EH (cell line): Measurements from ENCODE around the gene ARL16.

Source experiments
- DNase-seq: peaks from one replicate; pipeline ENCODE4 v3.0.0-alpha.2; 2015; ENCODE audit warnings: low read depth

ARL16 gene

DNA sequence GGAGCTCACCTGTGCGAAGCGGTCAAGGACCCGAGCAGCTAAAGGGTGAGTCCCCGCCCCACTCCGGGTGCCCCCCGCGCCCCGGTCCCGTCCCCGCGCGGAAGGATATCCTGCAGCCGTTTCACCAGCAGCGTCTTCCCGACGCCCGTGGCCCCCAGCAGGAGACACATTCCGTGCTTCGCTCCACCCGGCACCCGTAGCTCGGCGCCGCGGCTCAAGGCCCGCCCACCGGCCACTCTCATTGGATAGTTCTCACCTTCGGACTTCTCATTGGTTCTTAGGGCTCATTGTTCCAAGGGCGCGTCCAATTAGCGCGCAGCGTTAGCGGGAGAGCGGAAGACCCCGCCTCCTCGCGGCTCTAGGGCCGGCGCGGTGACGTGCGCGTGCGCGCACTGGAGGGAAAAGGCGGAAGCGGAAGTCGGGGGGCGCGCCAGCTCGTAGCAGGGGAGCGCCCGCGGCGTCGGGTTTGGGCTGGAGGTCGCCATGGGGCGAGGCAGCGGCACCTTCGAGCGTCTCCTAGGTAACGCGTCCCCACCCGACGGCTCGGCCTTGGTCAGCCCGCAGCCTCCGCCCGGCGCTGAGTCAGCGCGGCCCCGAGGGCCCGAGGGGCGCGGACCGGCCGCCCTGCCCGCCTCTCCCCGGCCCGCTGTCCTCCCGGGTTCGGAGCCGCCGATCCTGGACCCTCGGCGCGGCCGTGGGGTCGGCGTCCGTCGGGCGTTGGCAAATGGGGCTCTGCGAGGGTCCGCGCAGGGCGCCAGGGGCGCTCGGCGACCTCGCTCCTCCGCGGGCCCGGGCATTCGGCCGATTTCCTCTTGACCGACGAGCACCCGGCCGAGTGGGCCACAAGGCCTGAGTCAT lies at the start of gene ARL16, which contains the start of gene HGS:
Gene ARL16, minus strand, starts transcription at position 214 of the 858 bp plus-strand sequence. Its CDS starts 44 bp downstream, at position 170.
Gene HGS, plus strand, starts transcription at position 428 of the 858 bp plus-strand sequence. Its CDS starts 56 bp downstream, at position 484.
- DNase-seq, result peak; percentile 98

DNA sequence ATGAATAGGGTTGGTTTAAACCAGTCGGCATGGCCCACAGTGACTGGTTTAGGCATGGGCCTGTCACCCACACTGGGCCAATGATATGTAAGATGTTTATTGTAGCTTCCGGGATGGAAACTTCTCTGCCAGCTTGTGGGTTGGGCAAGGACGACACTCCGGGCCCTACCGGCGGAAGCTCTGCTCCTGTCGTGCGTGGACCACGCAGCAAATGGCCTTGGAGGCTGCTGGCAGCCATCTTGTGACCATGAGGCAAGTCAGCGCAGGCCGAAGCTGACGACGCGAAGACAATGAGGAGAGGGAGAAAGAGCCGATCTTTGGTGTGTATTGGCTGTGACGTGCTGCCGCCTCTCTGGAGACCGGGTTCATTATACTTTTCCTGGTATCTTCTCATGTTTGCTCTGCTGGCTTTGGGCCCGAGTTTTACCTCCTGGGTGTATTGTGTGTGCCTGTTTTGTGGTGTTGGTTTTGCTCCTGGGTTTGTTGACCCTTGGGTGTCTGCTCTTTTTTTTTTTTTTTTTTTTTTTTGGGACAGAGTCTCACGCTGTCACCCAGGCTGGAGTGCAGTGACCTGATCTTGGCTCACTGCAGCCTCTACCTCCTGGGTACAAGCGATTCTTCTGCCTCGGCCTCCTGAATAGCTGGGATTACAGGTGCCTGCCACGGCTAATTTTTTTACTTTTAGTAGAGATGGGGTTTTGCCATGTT lies 43.9 kb upstream of the ARL16 start:
- no peak for DNase-seq

DNA sequence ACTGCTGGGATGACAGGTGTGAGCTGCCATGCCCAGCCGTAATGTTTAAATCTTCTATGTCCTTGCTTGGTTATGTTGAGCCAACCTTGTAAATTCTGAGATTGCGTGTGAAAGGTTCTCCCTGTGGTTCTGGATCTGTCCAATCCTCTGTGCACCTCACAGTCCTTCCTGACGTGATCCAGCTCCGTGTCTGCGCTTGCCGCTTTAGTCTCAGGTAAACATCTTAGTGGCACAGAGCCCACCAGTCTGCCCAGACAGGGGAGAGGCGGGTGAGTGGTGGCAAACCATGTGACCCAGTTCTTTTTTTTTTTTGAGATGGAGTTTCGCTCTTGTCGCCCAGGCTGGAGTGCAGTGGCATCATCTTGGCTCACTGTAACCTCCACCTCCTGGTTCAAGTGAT lies 42.4 kb upstream of the ARL16 start:
- no peak for DNase-seq

- DNase-seq, result no peak
Measured at GRCh38 chr17:81725439-81725838, 41.8 kb upstream of the ARL16 start.

DNA sequence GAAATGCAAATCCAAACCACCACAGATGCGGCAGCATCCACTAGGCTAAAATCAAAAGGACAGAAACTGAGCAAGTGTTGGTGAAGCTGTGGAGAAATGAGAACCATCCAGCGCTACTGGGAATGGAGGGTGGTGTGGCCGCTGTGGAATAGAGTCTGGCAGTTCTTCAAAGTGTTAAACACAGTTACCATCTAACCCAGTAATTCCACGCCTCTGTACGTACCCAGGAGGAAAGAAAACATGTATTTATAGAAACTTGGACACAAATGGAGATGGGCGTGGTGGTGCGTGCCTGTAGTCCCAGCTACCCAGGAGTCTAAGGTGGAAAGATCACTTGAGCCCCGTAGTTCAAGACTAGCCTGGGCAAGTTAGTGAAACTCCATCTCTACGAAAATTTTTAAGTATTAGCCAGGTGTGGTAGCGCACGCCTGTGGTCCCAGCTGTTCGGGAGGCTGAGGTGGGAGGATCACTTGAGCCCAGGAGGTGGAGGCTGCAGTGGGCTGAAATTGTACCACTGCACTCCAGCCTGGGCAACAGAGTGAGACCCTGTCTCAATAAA lies 40.1 kb upstream of the ARL16 start:
- DNase-seq, result peak; percentile 7

DNA sequence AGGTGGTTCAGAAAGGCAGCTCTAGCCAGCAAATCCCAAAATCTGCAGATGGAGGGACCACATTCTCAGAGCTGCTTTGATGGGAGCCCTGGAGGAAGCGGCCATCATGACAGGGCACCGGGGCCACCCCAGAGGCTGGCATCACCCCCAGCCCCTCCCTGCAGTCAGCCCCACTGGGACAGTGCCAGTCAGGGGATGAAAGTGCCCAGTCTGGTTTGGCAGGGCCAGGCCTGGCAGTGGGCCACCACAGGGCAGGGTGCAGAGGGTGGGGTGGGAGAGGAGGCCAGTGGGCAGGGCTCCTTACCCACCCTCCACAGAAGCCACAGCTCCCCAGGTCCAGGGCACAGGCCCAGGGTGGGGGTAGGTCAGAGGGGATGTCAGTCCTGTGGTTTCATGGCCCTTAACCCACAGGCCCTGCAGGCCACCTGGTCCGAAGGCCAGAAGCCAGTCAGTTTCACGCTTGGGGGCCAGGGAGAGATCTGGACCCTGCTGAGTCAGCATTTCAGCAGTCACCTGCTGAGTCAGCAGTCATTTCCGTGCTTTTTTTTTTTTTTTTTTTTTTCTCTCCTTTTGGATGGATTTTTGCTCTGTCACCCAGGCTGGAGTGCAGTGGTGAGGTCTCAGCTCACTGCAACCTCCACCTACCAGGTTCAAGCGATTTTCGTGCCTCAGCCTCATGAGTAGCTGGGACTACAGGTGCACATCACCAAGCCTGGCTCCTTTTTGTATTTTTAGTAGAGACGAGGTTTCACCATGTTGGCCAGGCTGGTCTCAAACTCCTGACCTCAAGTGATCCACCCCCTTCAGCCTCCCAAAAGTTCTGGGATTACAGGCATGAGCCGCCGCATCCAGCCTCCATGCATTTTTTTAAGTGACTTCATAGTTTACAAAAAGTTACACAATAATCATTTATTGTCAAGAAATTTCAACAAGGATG lies 38.9 kb upstream of the ARL16 start:
- no peak for DNase-seq

DNA sequence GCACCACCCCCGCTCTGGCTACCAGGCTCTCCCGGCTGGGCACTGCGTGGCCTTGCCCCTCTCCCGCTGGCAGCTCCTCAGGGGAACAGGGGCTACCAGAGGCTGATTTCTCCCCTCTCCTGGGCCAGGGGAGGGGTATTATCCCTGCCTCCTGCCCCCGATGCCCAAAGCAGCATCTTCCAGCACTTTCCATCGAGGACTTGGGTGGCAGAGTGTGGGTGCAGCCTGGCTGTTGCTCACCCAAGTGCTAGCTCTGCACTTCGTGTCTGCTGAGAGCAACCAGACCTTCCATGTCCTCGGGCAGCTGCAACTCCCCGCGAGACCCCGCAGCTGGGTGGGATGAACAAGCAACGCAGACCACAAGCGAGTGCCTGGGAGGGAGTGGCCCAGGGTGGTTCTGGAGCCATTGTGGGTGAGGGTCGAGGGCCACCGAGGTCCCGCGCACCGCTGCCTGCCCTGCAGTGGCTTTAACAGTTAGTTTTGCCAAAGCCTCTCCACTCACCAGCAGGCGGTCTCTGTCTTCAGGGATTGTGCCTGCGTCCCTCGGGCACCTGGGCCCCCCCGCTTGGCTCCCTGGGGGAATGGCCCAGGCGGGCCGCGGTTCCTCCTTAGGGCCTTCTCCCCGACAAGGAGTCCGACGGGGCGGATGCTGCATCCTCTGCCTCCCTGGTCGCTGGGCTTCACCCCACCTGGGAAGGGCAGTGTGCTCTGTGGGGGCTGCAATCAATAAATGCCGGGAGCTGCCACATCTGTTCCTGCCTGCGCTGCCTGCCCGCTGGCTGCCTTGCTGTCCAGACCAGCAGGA lies 36.9 kb upstream of the ARL16 start:
- no peak for DNase-seq

DNA sequence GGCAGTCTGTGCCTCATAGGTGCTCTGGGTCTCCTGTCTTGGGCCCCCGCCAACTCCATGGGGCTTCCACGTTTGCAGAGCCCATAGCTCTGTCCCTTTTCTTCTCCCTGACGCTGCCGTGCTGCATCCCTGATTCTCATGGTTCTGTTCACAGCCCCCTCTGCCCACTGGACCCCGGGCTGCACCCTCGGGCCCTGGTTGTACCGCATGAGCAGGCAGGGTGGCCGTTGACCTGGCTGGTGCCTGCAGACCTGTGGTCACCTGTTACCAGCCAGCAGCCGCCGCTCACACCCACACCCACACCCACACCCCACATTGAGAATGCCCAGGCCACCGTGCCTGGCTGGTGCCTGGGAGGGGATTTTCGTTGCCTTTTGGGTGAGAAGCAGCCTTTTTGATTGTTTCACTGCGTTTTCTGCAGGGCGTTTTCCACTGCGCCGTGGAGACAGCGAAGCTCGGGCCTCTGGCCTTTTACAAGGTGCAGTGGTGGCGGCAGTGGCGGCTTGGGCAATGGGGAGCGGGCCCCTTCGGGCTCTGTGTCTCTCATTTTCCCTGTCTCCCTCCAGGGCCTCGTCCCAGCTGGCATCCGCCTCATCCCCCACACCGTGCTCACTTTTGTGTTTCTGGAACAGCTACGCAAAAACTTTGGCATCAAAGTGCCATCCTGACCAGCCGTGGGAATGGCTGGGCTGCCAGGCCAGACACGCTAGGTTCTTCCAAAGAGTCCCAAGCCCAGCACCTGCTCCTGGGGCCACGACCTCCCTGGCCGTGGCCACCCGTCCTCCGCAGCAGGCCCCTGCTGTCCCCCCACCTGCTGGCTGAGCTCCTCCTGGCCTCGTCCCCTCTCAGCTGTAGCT lies 36.0 kb upstream of the ARL16 start:
- DNase-seq, result no peak

DNA sequence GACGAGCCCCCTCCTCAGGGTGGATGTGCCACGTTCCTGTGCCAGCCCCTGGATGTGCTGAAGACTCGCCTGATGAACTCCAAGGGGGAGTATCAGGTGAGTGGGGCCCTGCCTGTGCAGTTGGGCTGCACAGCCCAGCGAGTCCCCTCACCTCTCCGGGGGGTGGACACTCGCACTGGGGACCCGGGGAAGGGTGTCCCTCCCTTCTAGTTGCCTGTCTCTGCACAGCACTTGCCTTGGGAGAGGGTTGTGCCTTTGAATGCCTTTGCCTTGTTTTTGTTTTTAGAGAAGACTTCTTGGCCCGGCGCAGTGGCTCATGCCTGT lies 34.1 kb upstream of the ARL16 start:
- no peak for DNase-seq

DNA sequence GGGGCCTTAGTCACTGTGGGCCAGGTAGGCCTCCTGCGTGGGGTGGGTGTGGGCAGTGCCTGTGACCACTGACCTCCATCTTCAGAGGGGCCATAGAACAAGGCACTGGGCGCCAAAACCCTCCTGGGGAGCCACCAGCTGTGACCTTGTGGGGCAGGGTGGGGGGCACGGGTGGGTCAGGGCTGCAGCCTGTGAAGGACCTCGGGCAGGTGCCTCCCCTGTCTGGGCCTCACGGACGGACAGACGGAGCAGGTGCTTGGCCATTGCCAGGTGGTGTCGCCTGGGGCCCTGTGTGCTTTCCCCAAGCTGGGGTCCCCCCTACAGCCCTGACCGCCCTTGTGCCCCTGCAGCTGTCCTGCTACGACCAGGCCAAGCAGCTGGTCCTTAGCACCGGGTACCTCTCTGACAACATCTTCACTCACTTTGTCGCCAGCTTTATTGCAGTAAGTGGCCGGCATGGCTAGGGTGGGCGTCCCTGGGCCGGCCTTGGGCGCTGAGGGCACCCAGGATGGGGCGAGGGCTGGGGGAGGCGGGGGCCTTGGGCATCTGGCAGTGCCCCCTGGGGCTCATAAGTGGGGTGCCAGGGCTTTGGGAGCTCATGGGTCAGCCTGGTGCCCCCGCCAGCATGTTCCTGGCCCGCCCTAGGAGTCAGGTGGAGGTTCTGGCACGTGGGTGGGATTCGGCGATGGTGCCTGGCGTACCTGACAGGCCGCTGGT lies 33.6 kb upstream of the ARL16 start:
- no peak for DNase-seq

DNA sequence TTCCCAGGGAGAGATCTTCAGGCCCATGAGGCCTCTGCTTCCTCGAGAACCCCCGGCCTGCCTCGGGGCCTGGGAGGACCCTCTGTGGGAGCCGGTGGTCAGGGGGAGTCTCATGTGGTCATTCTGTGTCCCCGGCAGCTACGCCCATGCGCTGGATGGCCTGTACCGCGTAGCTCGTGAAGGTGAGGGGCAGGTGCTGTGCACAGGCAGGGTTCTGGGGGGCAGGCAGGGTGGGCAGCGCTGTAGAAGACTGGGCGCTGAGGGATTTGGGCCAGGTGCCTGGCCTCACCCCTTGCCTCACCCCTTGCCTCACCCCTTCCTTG lies 33.0 kb upstream of the ARL16 start:
- no peak for DNase-seq

- no peak for DNase-seq
Measured at GRCh38 chr17:81715872-81716673, 32.5 kb upstream of the ARL16 start.

GRCh38 chr17:81715107-81715871 lies 31.7 kb upstream of the ARL16 start:
- DNase-seq, result no peak

DNA sequence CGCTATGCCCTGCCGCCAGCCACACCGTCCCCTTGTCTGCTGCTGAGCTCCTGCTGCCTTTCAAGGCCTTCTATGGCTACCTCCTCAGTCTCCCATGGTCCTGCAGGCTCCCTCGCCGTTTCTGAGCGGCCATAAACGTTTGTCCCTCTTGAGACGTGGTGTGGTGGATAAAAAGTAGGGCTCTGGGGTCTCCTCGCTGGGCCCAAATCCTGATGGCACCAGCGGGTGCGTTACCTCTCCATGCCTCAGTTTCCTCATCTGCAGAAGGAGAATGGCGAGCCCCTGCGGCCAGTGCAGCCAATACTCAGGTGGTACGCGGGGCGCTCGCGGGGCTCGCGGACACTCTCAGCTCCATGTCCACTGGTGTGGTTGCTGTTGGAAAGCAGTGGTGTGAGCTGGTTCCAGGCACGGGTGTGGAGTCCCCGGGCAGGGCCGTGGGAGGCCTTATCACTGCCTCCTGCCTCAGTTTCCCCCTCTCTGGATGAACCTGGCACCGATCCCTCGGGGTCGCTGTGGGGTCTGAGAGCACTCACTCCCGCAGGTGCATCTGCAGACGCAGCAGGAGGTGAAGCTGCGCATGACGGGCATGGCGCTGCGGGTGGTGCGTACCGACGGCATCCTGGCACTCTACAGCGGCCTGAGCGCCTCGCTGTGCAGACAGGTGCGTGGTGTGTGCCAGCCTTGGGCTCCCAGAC lies 31.0 kb upstream of the ARL16 start:
- DNase-seq, result no peak

DNA sequence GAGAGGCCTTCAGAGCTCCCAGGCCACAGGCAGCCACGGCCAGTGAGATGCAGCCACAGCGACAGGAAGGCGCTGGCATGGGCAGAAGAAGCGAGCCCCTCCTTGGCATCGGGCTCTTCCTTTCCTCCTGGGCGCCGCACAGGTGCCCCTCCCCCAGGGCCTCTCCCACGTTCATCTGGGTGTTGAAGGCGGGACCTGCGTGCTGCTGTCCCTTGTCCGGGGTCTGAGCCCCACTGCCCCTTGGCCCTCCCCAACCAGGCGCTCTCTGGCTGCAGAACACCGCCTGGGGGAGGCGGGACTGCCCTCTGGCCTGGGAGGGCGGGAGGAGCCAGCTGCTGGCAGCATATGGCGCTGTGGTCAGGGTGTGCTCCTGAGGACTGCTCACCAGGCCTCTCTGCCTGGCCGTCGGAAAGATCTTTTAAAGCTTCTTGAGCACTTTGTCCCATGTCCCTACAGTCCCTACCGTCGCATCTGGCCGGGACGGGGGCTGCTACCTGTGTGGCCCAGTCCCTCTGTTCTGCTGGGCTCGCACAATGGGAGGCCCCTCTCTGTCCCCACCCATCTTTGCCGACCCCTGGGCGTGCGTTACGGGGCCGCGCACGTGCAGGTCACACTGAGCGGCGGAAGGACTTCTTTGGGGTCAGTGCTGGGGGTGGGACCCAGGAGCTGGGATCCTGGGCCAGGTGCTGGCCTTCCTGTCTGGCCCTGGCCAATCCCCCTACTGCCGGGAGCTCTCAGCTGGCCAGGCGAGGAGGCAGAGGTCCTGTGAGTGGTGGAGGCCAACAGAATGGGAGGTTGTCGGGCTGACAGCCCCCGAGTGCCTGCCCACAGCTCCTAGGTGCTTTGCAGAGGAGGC lies 30.2 kb upstream of the ARL16 start:
- DNase-seq, result peak; percentile 5

DNA sequence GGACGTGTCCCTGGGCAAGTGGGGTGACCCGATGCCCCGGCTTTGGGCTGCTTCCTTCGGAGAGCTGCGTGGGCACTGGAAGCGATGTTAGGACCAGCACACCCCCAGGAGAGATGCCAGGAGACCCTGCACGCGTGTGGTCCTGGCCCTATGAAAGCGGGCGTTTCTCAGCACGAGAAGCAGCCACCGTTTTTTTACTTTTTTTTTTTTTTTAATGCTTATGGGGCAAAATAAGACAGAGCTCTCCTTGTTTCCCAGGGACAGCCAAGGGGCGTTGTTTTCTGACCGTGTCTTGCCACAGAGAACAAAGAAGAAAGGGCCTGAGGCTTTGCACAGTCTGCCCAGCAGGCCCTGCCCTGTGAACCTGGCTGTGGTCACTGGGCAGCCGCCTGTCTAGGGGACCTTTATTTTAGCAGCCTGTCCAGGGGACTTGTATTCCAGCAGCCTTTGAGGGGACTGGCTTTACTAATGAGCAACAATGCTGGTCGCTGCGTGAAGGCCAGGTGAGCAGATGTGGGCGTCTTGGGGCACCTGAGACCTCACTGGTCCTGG lies 29.5 kb upstream of the ARL16 start:
- peak; percentile 14 for DNase-seq
